ENCODE results near the gene NSFL1C.

DNA sequence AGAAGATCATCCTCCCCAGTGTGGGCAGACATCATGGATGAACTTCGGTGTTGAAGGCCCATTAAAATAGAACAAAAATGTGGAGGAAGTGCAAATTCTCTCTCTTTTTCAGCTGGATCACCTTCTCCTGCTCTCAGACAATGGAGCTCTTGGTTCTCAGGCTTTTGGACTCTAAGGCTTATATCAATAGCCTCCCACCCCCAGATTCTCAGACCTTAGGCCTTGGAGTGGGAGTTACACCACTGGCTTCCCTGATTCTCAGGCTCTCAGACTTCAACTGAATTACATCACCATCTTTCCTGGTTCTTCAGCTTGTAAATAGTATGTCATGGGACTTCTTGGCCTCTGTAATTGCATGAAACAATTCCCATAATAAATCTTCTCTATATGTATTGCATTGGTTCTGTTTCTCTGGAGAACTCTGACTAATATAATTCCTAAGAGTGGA lies 36.6 kb downstream of the NSFL1C start:
- TF ChIP-seq GATA2 (IDR thresholded peaks at IDR 0.05; ENCODE audit: low read depth, low read length) (no peak), GATA3 (IDR thresholded peaks at IDR 0.05; ENCODE audit: low read depth, low read length) (no peak)
